OCI-M1 (cell line): ENCODE results near the gene NCOA7.
"Not testable (repeated sequence)": the region's sequence is repeated elsewhere in the genome, so short reads cannot be mapped to it uniquely, and the experiment has no call there.

Experiments used
- DNase-seq: peaks from one replicate; lab custom pipeline; 2025; lab: John Stamatoyannopoulos, UW

NCOA7 gene

GRCh38 chr6:125950716-125951115 lies 160.0 kb downstream of the NCOA7 start:
- not testable (repeated sequence) for DNase-seq

DNA sequence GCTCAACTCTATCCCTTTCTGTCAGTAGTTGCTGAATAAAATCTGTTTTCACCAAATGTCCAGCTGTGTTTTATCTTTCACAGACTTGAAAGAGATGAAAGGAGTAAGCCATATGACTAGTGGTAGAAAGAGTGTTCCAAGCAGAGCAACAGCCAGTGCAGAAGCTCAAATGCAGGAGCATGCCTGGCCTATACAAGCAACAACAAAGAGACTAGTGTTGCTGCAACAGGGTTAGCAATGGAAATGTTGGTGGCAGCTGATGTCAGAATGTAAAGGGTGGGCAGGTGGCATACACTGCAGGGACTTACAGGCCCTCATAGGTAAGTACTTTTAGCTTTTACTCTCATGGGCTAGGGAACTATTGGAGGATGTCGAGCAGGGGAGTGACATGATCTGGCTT lies 160.6 kb downstream of the NCOA7 start:
- DNase-seq = peak; percentile 33

DNA sequence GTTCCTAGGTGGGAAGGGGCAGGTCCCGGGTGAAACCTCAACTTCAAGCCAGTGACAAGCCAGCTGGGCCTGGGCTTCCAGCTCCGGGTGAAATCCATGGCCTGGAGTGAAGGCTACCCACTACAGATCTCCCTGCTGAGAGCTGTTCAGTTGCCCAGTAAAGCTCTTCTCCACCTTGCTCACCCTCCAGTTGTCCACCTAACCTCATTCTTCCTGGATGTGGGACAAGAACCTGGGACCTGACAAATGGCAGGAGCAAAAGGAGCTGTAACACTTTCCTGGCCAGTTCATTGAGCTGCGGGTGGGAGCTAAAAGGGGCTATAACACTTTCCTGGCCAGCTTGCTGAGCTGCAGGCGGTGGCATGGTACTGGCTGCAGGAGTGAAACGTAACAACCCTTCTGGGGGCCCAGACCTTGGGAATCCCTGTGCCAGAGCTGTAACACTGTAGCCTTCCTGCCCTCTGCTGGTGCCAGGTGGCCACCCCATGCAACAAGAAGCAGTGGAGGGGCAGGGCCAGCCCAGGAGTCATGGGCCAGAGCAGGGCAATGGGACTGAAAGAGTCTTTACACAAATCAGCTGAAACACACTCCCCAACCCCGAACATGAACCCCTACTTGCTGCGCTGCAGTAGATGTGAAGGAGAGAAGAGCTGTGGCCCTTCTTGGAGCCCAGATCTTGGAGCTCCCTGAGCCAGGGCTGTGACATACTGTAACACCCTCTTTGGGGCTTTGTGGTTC lies 162.2 kb downstream of the NCOA7 start:
- DNase-seq = peak; percentile 62

DNA sequence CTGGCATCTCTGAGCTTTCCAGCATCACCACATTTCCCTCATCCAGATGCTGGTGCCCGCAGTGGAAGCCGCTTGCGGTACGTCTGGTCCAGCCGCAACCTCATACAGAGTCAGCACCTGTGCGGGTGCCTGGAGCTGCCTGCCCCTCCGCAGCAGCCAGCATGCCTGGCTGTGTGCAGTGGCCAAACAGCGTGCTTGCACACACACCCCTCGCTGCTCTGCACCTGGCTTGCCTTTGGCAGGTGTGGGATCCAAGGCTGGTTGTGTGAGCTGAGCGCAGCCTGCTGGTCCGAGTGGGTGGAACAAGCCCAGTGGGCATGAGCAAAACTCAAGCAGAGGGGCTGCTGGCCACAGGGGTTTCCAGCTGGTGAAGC lies 162.7 kb downstream of the NCOA7 start:
- no peak for DNase-seq

- peak; percentile 80 for DNase-seq
These were observed 164.1 kb downstream of the NCOA7 start for GRCh38 chr6:125954735-125955339.

GRCh38 chr6:125955973-125956372 lies 165.2 kb downstream of the NCOA7 start:
- DNase-seq = peak; percentile 59

GRCh38 chr6:125956506-125957390 lies 166.0 kb downstream of the NCOA7 start, which contains the start of gene HINT3:
Gene HINT3, plus strand, starts transcription at chr6:125956770. Its CDS starts 208 bp downstream, at chr6:125956978.
- peak; percentile 100 for DNase-seq

DNA sequence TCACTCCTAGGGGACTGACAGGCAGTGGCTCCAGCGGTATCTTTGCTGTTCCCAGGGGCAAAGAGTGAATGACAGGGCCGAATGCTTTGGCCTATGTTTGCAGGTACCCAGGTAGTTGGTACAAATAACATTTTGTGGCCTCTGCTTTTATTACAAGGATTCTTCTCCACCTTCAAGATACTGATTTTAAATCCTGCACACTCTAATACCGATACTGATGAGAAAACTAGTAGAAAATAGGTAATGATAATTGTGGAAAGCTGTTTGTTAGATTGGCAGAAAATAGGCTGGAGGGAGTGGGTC lies 166.6 kb downstream of the NCOA7 start:
- no peak for DNase-seq

DNA sequence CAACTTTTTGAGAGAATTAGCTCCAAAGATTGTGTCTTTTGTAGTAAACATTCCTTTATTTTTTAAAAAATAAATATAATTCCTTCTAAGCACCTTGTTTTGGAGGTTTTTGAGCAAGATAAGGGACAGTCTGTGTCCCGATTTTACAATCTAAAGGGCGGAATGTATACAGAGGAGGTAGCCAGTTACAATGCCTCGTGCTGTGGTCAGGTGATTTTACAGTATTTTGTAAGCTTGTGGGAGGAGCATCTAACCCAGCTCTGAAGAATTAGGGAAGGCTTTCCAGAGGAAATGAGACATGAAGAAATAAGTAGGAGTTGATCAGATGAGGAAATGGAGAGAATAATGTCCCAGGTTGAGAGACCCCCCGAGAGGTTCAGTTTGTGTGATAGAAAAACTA lies 167.1 kb downstream of the NCOA7 start:
- DNase-seq = peak; percentile 85

- DNase-seq = no peak
These were observed 168.3 kb downstream of the NCOA7 start for GRCh38 chr6:125959041-125959440.

DNA sequence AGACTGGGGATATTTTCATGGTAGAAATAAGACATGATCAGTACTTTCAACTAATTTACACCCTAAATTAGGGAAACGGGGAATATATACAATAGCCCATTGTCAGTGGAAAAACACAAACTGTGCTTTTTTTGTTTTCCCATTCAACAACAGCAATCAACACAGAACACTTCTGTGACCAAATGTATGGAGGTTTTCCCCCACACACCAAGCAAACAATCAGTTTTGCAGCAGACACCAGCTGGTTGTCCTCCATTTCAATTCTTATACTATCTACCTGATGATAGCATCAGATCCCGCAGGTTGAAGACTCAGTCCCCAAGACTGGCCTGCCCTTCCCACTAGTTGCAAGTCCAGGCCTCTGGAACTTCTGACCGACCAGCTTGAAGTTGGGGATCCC lies 170.4 kb downstream of the NCOA7 start:
- DNase-seq = no peak

GRCh38 chr6:125962900-125963497 lies 172.2 kb downstream of the NCOA7 start:
- DNase-seq = peak; percentile 40

GRCh38 chr6:125963817-125964216 lies 173.1 kb downstream of the NCOA7 start:
- peak; percentile 48 for DNase-seq

GRCh38 chr6:125966569-125966968 lies 175.8 kb downstream of the NCOA7 start:
- no peak for DNase-seq

DNA sequence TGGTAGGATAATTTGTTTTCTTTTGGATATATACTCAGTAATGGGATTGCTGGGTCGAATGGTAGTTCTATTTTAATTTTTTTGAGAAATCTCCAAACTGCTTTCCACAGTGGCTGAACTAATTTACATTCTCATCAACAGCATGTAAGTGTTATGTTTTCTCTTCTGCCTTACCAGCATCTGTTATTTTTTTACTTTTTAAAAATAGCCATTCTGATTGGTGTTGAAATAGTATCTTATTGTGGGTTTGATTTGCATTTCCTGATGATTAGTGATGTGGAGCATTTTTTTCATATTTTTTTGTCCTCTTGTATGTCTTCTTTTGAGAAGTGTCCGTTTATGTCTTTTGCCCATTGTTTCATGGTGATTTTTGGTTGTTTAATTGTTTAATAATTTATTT lies 177.7 kb downstream of the NCOA7 start:
- no peak for DNase-seq

GRCh38 chr6:125970760-125971159 lies 180.0 kb downstream of the NCOA7 start:
- DNase-seq = no peak

- not testable (repeated sequence) for DNase-seq
These were observed 181.7 kb downstream of the NCOA7 start for GRCh38 chr6:125972478-125972877.

- DNase-seq = peak; percentile 91
These were observed 183.6 kb downstream of the NCOA7 start for GRCh38 chr6:125974214-125974866.

- no peak for DNase-seq
These were observed 188.3 kb downstream of the NCOA7 start for GRCh38 chr6:125979101-125979500.
